PC-9 (cell line): ENCODE measurements around the gene TBATA.

ENCODE experiments used
- CTCF ChIP-seq: fragments of 200-600 bp; sonication (generic); conservative IDR thresholded peaks from 2 replicates; pipeline ENCODE4 v1.6.1; 2017; ENCODE audit warnings: mixed run types, antibody characterized with exemption, mild to moderate bottlenecking, moderate library complexity
- EZH2 ChIP-seq: fragments of 200-600 bp; sonication (generic); IDR thresholded peaks from 2 replicates; pipeline ENCODE4 v1.8.0; 2017; ENCODE audit warnings: antibody characterized with exemption, low read depth

DNA sequence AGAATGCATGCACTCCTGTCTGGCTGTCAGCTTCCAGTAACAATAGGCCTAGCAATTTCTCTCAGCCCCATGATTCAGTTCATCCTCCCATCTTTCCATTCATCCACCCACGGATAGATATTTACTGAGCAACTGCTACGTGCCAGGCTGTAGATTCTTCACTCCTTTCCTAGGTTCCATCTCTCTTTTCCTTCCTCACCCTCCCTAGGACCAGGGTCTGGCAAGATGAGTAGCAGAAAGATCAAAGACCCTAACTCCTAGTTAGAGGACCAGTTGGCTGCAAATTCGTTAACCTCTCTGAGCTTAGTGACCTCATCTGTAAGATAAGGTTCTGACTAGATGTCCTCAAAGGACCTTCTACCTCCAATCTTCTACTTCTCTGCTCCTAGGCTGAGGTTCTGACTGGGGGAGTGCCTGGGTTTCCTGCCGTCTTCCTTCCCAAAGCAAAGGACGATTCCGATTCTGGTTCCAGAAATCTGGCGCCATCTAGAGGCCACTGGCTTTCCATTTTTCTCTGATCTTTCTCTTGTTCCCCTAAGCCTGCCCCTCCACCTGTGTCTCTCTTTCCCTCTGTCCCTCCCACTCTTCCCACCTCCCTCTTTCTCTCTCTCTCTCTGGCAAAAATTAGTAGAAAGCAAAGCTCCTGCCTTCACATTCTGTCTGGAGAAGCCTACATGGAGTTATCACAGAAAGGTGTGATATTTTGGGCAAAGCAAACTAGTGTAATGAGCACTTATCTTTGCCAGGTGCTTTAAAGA, 26.2 kb downstream of the TBATA start:
- TF ChIP-seq EZH2, result no peak
- TF ChIP-seq CTCF, result peak; percentile 84
